ENCODE measurements around the gene INO80C.

DNA sequence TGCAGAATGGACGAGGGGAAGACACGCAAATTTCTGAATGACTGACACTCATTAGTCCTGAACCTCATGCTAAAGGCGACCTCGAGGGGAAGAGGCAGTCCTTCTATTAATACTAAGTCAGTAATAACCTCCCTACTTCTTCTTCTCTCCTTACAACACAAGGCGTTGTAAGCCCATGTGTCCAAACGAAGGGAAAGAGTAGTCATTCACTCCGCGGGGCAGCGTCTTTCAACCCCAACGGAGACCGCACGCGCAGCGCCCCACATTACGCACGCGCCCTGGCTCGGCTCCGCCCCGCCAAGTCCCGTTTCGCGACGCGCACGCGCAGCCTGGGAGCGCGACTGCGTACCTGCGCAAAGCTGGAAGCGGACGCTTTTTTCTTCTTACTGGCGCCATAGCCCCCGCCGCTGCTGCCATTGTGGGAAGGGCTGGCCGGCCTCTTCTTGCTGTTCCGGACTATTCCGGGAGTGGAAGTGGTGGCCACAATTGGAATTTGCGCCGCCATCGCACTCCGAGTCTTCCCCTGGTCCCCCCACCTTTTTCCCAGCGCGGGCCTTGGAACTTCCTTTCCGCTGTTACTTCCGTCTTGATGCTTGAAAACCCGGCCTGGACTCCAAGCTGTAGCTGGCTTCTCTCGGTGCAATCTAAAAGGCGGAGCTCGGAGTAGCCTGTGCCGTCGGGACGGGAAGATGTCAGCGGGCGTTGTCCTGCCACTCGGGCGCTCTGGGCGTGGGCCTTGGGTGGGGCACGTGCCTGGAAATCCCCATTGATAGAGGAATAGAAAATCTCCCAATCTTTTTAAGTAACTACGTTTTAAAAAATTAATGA, at the start of gene INO80C:
- TF ChIP-seq EZH2 (IDR thresholded peaks at IDR 0.05; ENCODE audit: low read length), result no peak
- no peak for TF ChIP-seq CTCF (optimal IDR thresholded peaks at IDR 0.05 in 1 of 3, IDR thresholded peaks at IDR 0.05 in 1 of 3, conservative IDR thresholded peaks at IDR 0.05 in 1 of 3; ENCODE audit: extremely low read depth in 1 of 3, insufficient read depth in 2 of 3, low read length in 3 of 3)
